Embryonic facial prominence (tissue), 1 donor: ENCODE results near the gene VPS8.

Experiments
- DNase-seq: peaks from one replicate; pipeline ENCODE4 v3.0.0-alpha.2; 2016; ENCODE audit errors: extremely low spot score

Gene VPS8

DNA sequence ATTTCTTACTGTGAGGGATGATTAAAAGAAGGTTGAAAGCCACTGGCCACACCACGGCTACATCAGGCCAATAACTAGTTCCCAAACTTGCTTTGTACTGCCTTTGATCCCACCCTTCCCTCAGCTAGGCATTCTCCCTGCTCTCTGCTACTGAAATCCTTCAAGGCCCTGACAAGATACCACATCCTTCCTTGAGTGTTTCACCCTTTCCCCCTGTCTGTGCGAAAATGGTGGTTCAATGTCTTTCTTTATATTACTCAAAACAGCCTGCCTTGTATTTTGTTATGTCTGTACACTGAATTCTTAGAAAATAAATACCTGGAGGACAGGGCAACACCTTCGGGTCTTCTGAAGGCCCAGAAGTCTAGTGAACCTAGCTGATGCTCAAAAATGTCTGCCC lies 932 bp upstream of the VPS8 start:
- DNase-seq = no peak

DNA sequence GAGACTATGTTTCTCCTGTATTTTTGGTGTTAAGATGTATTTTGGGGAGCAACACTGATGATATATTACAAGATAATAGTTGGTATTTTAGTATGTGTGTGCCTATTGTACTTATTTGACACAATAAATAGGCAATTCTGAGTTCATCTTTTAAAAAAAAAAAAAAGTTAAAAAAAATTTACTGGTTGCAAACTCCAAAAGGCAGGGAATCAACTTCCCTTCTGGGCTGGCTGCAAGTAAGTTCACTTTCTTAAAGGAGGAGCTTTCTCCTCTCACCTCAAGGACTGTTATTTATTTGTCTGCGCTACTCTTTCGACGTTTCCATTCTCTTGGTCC lies 335 bp upstream of the VPS8 start:
- no peak for DNase-seq

DNA sequence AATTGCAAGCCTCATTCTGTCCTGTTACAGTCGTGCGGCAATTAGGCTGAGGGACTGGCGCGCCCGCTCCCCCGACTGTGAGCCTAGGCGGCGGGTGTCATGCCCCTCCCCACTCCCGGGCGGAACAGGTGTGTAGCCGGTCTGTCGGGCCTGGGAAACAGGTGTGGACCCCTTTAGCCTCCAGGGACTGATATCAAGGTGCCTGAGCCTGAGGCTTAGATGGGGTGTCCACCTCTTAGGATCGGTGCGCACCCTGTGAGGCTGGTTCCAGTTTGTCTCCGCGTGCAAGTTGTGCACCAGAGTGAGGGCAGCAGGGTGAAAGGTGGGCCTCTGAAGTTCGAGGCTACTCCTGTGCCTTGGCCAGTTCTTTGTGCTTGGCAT lies 686 bp downstream of the VPS8 start:
- DNase-seq = no peak

DNA sequence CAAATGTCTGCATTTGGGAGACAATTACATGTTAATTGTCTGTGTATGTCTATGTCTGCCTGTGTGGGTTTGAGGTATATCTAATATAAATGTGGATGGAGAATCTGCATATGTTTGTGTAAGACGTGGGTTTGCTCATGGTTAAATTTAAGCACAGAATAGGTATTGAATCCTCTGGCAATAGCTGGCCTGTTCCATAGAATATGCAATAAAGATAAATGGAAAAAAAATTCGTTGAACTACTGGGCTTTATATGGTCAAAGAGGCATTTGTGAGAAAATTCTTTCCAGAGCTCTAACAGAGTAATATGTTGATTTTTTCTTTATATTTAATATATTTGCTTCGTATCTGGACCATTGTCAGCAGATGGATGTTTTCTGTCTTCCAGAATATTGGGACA lies 1.4 kb downstream of the VPS8 start:
- no peak for DNase-seq

DNA sequence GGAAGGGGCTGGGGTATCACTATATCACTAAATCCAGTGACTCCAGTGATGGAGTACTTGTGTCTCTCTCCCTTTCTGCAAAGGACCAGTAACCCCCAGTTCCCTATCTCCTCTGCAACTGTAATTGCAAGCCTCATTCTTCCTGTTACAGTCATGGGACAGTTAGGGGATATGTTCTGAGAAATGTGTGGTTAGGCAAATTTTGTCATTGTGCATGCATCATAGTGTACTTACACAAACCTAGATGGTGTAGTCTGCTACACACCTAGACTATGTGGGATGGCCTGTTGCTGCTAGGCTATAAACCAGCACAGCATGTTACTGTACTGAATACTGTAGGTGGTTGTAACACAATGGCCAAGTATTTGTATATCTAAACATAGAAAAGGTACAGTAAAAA lies 2.2 kb downstream of the VPS8 start:
- no peak for DNase-seq

DNA sequence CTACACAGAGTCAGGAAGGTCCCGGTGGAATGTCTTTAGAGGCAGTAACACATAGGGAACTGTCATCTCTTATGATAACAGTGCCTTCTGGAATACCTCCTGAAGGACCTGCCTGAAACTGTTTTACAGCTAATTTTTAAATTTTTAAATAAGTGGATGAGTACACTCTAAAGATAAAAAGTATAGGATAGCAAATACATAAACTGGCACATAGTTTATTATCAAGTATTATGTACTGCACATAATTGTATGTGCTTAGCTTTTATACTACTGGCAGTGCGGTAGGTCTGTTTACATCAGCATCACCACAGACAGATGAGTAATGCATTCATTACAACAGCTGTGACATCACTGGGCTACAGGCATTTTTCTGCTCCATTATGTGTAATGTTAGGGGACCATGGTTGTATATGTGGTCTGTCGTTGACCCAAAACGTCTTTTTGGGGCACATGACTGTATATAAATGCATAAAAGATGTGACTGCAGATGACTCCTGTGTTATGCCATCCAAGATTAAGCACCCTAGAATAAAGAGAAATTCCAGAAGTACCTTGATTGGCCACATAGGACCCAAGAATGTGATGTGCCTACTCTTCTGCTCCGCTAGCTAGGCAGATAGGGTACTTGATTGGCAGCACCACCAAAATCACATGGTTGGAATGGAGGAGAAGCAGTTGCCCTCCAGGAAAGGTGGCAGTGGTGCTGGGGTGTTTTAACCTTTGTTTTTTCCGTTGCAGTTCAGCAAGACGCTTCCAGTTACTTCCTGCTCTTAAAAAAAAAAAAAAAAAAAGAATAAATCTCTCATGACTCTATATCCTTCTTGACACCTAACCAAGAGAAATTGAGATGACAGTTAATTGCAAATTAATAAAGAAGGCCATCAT lies 3.3 kb downstream of the VPS8 start:
- no peak for DNase-seq

DNA sequence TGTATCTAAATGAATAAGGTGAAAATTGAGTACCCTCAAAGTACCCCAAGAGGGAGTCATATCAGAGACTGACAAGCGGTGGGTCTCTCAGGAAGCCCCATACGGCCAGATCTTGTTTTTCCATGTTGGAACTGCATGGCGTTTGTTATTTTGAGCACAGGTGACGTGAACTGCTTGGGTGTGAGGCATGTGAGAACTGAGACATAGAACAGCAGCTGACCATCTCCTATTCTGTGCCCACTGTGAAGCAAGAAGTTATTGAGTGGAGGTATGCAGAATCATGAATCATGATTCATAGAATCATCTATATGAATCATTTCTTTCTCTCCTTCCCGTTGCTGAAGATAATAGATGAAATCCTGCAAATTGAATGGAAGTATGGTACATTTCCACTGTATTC lies 4.6 kb downstream of the VPS8 start:
- no peak for DNase-seq

DNA sequence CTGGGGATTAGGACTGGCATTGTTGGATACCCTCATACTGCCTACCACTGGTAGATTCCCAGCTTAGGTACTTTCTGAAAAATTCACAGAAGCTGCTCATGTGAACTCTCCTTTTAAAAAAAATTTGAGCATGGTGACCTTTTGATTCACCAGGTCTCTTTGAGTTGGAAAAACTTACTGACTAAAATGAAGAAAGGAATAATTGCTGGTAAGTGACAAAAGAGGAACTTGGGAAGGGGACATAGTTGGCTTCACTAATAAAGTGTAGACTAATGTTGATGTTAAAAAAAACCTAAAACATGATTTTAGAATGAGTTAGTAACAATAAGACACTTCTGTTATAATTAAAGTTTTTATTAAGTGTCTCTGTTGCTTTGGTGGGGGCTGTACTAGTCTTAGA lies 8.6 kb downstream of the VPS8 start:
- no peak for DNase-seq

DNA sequence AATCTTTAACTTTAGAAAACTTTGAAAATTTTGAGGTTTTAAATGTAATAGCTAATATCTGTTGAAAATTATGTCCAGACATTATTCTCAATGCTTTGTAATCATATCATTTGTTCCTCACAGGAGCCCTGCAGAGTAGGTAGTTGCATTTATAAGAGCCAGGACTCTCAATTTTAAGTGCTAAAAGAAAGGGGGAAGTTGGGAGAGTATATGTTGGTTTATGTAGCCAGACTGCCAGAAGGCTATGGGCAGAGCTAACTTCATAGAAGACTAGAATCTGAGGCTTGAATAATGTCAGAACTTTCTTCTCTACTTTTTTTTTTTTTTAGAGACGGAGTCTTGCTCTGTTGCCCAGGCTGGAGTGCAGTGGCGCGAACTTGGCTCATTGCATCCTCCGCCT lies 9.1 kb downstream of the VPS8 start:
- DNase-seq = no peak

DNA sequence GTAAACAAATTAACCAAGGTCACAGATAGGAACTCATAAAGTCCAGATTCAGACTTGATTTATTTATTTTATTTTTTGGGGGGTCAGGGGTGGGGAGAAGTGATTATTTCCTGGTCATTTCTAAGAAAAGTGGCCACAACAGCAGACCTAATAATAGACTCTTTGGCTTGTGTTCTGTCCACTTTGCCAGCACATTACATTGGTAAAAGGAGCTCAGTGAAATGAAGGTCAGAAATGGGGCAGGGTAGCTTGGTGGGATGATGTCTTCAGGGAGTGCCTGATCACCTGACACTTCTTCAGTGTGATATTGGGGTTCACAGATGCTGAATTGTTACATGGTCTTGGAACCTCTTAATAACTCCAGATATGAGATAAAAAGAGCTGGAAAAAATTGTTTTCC lies 10.1 kb downstream of the VPS8 start:
- no peak for DNase-seq

DNA sequence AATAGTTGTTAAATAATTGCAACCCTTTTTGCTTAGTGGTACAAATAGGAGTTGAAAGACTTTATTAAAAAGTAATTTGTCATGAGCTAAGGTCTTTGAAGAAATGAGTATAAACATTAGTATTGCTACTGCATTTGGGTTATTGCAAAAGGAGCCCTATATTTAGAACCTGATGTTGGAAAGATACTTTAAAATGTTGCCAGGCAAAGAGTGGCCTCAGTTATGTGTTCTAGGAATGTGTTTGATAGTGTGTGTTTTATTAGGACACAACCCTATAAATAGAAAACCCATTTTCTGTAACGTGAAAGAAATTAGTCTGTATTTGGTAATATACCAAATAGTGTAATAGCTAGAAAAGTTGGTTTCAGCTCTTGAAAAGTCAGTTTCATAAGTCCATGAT lies 10.7 kb downstream of the VPS8 start:
- no peak for DNase-seq

DNA sequence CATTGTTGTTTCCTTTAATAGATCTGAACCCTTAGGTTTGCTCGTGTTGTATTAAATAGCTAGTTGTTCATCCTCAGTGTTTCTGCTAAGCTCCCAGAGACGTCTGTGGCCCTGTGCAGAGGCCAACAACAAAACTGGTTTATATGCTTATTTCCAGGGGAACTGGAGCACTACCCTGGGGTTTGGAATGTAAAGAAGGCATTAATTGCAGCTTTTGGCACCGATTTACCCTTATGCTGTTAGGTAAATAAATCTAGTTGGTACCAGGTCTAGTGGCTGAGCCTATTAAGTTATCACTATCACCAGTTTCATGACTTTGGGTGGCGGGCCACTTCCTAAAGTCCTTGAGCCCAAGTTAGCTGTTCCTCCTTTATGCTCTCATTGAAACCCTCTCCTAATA lies 12.0 kb downstream of the VPS8 start:
- no peak for DNase-seq

DNA sequence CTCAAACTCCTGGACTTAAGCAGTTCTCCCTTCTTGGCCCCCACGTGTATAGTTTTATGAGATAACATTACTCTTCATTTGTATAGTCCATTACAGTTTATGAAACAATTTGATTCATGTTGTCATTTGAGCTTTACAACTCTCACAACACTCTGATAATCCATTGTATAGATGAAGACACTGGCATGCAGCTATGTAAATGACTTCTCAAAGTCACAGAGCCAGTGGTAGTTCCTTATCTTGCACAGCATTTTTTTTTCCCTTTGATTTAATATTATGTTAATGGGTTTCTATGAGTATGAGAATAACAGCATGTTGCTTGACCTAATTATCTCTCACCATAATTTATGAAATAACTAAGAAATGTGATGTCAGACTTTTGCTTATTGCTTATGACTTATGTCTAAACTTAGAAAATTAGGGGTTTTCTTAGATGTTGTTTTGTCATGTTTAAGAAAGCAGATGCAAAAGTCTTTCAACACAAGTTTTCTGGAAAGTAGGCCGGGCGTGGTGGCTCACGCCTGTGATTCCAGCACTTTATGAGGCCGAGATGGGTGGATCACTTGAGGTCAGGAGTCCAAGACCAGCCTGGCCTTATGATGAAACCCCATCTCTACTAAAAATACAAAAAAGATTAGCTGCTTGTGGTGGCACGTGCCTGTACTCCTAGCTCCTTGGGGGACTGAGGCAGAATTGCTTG lies 13.3 kb downstream of the VPS8 start:
- no peak for DNase-seq

DNA sequence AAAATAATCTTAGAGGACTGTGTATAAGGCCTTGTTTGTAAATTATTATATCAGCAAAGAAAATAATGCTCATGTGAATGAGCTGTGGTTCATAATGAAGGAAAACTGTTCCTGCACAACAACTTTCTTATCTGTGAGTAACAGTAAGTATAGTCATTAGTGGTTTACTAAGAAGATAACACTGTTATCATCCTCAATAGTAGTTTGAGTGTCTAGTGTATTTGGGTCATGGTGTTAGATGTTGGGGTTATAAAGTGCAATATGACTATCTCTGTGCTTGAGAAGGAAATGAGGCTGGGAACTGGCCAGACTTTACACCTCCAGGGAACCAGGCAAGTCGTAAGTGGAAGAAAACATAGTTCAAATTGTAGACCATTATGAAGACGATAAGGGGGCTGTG lies 15.6 kb downstream of the VPS8 start:
- DNase-seq = no peak

DNA sequence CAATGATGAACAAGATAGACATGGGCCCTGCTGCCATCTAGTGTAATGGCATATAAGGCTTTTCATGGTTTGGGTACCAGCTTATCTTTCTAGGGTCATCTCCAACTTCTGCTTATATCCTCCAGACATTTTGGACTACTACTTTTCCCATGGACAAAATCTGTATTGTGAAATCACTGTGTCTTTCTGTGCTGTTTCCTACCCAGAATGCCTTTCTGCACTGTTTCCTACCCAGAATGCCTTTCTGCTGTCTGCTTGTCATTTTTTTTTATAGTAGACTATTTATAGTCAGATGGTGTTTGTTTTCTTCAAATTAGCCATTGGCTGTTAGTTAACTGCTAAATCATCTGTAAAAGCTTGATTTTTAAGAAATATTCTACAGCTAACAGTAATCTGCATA lies 20.1 kb downstream of the VPS8 start:
- no peak for DNase-seq

DNA sequence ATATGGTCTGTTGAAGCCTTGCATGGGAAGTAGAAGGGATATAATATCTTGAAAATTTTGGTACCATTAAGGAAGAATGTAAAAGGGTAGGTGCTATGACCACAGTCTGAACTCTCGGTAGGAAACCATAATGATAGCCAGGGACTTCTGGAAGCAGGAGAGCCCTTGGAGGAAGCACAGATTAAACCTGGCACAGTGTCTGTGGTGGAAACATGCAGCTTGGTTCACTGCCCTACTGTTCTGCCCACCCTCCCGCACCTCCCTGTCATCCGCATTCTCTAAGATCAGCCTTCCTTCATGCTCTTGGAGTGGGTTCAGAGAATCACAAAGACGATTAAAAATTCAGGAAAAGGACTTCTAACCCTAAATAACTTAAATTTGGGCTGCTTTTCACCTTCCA lies 20.9 kb downstream of the VPS8 start:
- DNase-seq = no peak

DNA sequence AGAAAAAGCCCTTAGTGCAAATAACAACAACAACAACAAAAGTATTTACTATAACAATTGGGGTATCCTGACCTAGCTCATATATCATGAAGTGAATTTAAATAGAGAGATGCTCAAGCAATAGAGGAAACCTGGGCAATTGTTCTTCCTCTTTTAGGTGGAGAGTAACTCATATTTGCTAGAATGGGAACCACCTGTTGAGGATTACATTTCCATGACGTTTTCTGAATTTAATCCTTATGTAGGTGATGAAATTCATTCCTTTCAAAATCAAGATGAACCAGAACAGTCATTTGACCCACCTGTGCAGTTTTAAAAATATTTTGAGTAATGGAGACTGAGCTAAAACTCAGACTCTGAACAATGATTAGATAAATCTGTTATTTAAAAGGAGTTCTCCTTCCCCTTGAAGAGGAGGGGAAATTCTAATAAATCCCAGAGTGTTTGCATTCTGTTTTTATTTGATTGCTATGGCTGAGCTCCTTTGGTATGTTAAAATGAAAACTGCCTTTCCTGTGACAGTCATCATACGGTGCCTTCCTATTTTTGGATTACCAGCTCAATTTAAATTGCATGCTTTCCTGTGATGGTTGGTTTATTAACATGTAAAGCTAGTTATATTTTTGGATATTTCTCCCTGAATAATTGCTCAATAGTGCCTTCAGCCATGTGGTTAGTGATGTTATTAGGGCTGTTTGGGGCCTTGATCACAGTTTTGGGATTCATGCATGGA lies 24.3 kb downstream of the VPS8 start:
- DNase-seq = peak; percentile 22

DNA sequence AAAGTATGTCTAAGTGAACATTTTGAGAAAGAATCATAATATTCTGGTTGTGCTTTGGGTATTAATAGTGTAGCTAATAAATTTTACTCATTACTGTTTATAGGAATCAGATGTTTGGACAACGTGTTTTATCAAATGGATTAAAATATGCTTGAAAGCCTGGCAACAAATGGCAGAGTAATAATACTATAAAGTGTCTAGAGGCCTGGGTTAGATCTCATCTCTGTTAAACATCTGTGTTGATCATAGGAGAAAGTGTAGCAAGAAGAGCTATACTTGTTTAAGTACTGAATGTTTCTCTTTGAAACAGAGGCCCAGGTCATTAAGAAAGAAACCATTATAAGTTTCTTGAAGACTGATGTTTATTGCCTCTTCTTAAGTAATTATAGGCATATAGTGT lies 30.5 kb downstream of the VPS8 start:
- no peak for DNase-seq

DNA sequence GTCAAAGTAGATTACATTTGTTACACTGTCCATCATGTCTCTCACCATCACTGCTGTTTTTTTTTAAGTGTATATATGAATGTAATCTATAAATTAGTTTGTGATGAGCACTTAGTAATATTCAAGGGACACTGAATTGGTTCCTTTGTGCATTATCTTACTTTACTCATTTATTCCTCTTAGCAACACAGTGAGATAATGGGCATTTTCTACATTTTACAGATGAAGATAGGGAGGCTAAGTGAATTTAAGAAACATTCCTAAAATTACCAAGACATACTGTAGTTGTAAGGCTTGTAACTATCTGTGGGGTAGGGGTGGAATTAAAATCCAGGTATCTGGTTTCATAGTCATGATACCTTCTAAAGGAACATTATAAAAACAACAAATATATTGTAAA lies 33.9 kb downstream of the VPS8 start:
- no peak for DNase-seq

DNA sequence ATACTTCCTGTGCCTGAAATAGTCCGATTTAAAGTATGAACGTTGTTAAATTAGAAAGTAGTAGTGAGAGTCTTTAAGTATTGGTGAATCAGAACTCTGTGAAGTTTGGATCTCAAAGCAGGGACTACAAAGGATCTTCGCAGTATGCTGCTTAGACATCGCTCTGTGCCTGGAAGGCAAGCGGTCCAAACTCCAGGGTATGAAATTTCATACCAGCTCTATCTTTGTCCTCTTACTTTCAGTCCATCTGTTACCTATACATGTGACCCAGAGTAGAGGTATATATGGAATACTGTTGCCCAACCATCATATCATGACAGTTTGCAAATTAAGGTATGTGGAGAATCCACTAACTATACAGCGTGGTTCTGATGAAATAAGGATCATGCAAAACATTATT lies 34.5 kb downstream of the VPS8 start:
- no peak for DNase-seq

DNA sequence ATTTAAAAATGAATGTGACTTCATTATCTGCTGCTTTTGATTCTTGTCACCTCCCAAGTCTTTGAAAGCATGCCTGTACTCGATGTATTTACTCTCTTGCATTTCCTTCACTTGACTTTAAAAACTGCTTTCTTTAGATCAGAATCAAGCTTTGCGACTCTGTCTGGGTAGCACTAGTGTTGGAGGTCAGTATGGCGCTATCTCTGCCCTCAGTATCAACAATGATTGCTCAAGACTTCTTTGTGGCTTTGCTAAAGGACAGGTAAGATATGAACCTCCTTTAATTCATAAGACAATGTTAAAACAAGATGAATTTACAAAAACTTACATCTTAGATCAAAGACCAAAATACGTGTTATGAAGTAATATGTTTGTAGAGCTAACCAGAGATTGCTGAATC lies 37.0 kb downstream of the VPS8 start:
- no peak for DNase-seq

DNA sequence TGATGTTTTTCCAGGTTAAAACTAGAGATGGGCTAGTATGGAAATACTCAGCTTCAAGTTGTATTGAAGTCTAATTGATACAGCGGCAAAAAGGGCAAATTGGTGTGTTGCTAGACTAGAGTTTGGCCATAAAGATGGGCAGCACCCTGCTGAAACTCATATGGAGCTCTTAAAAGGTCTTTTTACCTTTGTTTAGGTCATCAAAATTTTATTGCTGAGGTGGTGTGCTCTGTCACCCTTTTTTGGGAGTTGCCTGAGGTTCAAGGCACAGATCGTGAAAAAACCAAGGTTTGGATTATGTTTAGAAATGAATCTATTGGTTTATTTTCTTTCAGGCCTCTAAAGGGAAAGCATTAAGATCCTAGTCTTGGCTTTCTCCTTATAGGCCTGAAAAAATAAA lies 38.2 kb downstream of the VPS8 start:
- DNase-seq = no peak

DNA sequence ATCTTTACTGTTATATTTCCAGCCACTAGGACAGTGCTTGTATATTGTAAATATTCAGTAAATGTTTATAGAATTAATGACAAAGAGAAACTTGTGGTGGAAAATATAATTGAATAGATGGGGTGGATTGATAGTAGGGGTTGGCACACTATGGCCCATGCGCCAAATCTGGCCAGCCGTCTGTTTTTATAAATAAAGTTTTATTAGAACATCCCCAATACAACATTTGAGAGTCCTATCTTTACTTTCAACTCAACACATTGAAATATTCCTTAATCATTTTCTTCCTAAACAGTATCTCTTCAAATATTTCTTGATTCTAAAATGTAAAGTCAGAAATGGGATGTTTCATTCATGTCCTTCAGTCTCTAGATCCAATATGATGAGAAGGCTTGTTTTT lies 45.1 kb downstream of the VPS8 start:
- no peak for DNase-seq
